HEK293 (cell line): Measurements from ENCODE around the gene NDUFA3.
A peak's percentile ranks its signal among the peaks of the same experiment; 100 is the strongest.

Experiments used
- CTCF ChIP-seq: fragments of 450-650 bp; formaldehyde crosslinking; IDR thresholded peaks from 2 replicates; pipeline ENCODE4 v1.5.1; 2016; ENCODE audit warnings: missing biosample characterization, missing genetic modification characterization
- HIC1 ChIP-seq: fragments of 450-650 bp; formaldehyde crosslinking; IDR thresholded peaks from 2 replicates; pipeline ENCODE4 v1.5.1; 2016; ENCODE audit warnings: missing biosample characterization, missing genetic modification characterization
- KLF1 ChIP-seq: fragments of 450-650 bp; formaldehyde crosslinking; IDR thresholded peaks from 2 replicates; pipeline ENCODE4 v1.5.1; 2016; ENCODE audit warnings: missing biosample characterization, missing genetic modification characterization
- KLF10 ChIP-seq: fragments of 450-650 bp; IDR thresholded peaks from 2 replicates; pipeline ENCODE4 v1.5.1; 2018; ENCODE audit warnings: missing biosample characterization, mild to moderate bottlenecking, missing genetic modification characterization
- KLF7 ChIP-seq: fragments of 450-650 bp; formaldehyde crosslinking; IDR thresholded peaks from 2 replicates; pipeline ENCODE4 v1.5.1; 2016; ENCODE audit warnings: missing biosample characterization, missing genetic modification characterization, borderline replicate concordance
- KLF9 ChIP-seq: fragments of 450-650 bp; formaldehyde crosslinking; IDR thresholded peaks from 2 replicates; pipeline ENCODE4 v1.5.1; 2016; ENCODE audit warnings: missing biosample characterization, missing genetic modification characterization, low read depth
- OVOL3 ChIP-seq: fragments of 450-650 bp; formaldehyde crosslinking; IDR thresholded peaks from 2 replicates; pipeline ENCODE4 v1.5.1; 2016; ENCODE audit warnings: missing biosample characterization, missing genetic modification characterization
- PATZ1 ChIP-seq: fragments of 450-650 bp; formaldehyde crosslinking; IDR thresholded peaks from 2 replicates; pipeline ENCODE4 v1.5.1; 2016; ENCODE audit warnings: missing biosample characterization, missing genetic modification characterization
- PRDM1 ChIP-seq: fragments of 450-650 bp; formaldehyde crosslinking; IDR thresholded peaks from 2 replicates; pipeline ENCODE4; 2016; ENCODE audit warnings: missing biosample characterization, missing genetic modification characterization
- SCRT1 ChIP-seq: fragments of 450-650 bp; formaldehyde crosslinking; IDR thresholded peaks from 2 replicates; pipeline ENCODE4 v1.5.1; 2016; ENCODE audit warnings: missing biosample characterization, missing genetic modification characterization, borderline replicate concordance
- ZBTB48 ChIP-seq: fragments of 450-650 bp; formaldehyde crosslinking; IDR thresholded peaks from 2 replicates; pipeline ENCODE4 v1.5.1; 2016; ENCODE audit warnings: missing biosample characterization, missing genetic modification characterization
- ZNF114 ChIP-seq: fragments of 450-650 bp; formaldehyde crosslinking; IDR thresholded peaks from 2 replicates; pipeline ENCODE4 v1.5.0; 2017; ENCODE audit warnings: missing biosample characterization, missing genetic modification characterization
- ZNF2 ChIP-seq: fragments of 450-650 bp; formaldehyde crosslinking; IDR thresholded peaks from 2 replicates; pipeline ENCODE4 v1.5.1; 2016; ENCODE audit warnings: missing biosample characterization, missing genetic modification characterization
- ZNF214 ChIP-seq: fragments of 450-650 bp; formaldehyde crosslinking; IDR thresholded peaks from 2 replicates; pipeline ENCODE4 v1.5.1; 2017; ENCODE audit warnings: missing biosample characterization, mild to moderate bottlenecking, missing genetic modification characterization, borderline replicate concordance
- ZNF248 ChIP-seq: fragments of 450-650 bp; formaldehyde crosslinking; IDR thresholded peaks from 2 replicates; pipeline ENCODE4 v1.5.1; 2017; ENCODE audit warnings: missing biosample characterization, missing genetic modification characterization
- ZNF26 ChIP-seq: fragments of 450-650 bp; formaldehyde crosslinking; IDR thresholded peaks from 2 replicates; pipeline ENCODE4 v1.5.1; 2016; ENCODE audit warnings: missing biosample characterization, missing genetic modification characterization
- ZNF354C ChIP-seq: fragments of 450-650 bp; formaldehyde crosslinking; IDR thresholded peaks from 2 replicates; pipeline ENCODE4 v1.5.1; 2016; ENCODE audit warnings: missing biosample characterization, missing genetic modification characterization, low read depth, borderline replicate concordance
- ZNF423 ChIP-seq: fragments of 450-650 bp; formaldehyde crosslinking; IDR thresholded peaks from 2 replicates; pipeline ENCODE4 v1.5.1; 2016; ENCODE audit warnings: missing biosample characterization, missing genetic modification characterization
- ZNF426 ChIP-seq: fragments of 450-650 bp; formaldehyde crosslinking; IDR thresholded peaks from 2 replicates; pipeline ENCODE4 v1.5.1; 2017; ENCODE audit warnings: missing biosample characterization, missing genetic modification characterization, mild to moderate bottlenecking, inconsistent platforms, moderate library complexity
- ZNF433 ChIP-seq: fragments of 450-650 bp; formaldehyde crosslinking; IDR thresholded peaks from 2 replicates; pipeline ENCODE4 v1.5.1; 2016; ENCODE audit warnings: missing biosample characterization, missing genetic modification characterization, low read depth
- ZNF488 ChIP-seq: fragments of 450-650 bp; formaldehyde crosslinking; IDR thresholded peaks from 2 replicates; pipeline ENCODE4 v1.5.1; 2016; ENCODE audit warnings: missing biosample characterization, missing genetic modification characterization
- ZNF549 ChIP-seq: fragments of 450-650 bp; IDR thresholded peaks from 2 replicates; pipeline ENCODE4 v1.5.1; 2018; ENCODE audit warnings: missing biosample characterization, missing genetic modification characterization, mild to moderate bottlenecking, inconsistent platforms, moderate library complexity
- ZNF571 ChIP-seq: fragments of 450-650 bp; formaldehyde crosslinking; IDR thresholded peaks from 2 replicates; pipeline ENCODE4 v1.5.0; 2017; ENCODE audit warnings: missing biosample characterization, missing genetic modification characterization
- ZNF585B ChIP-seq: fragments of 450-650 bp; formaldehyde crosslinking; IDR thresholded peaks from 2 replicates; pipeline ENCODE4 v1.5.1; 2016; ENCODE audit warnings: missing biosample characterization, missing genetic modification characterization
- ZNF654 ChIP-seq: fragments of 450-650 bp; formaldehyde crosslinking; IDR thresholded peaks from 2 replicates; pipeline ENCODE4 v1.5.1; 2016; ENCODE audit warnings: low read depth, missing biosample characterization, missing genetic modification characterization
- ZNF658 ChIP-seq: fragments of 450-650 bp; formaldehyde crosslinking; IDR thresholded peaks from 2 replicates; pipeline ENCODE4; 2016; ENCODE audit warnings: missing biosample characterization, missing genetic modification characterization
- ZNF660 ChIP-seq: fragments of 450-650 bp; IDR thresholded peaks from 2 replicates; pipeline ENCODE4 v1.5.1; 2018; ENCODE audit warnings: missing biosample characterization, mild to moderate bottlenecking, missing genetic modification characterization
- ZNF664 ChIP-seq: fragments of 450-650 bp; formaldehyde crosslinking; IDR thresholded peaks from 2 replicates; pipeline ENCODE4 v1.5.1; 2016; ENCODE audit warnings: missing biosample characterization, missing genetic modification characterization
- ZNF704 ChIP-seq: fragments of 450-650 bp; formaldehyde crosslinking; IDR thresholded peaks from 2 replicates; pipeline ENCODE4 v1.5.1; 2016; ENCODE audit warnings: missing biosample characterization, missing genetic modification characterization
- ZNF792 ChIP-seq: fragments of 450-650 bp; formaldehyde crosslinking; IDR thresholded peaks from 2 replicates; pipeline ENCODE4 v1.5.1; 2016; ENCODE audit warnings: missing biosample characterization, missing genetic modification characterization

The NDUFA3 gene

GRCh38 chr19:54115109-54116063, 12.7 kb downstream of the NDUFA3 start, which contains the start of the genes PRPF31 and TFPT (continued):
- TF ChIP-seq PATZ1 (tag by site-specific recombination) (peak; percentile 92), ZNF423 (no peak), ZNF26 (no peak), ZNF354C (tag by site-specific recombination) (no peak), ZNF426 (tag by site-specific recombination) (no peak), ZNF704 (tag by site-specific recombination) (no peak), OVOL3 (tag by site-specific recombination) (peak; percentile 100), ZNF248 (tag by site-specific recombination) (no peak), ZNF549 (no peak), ZNF214 (no peak), KLF9 (tag by site-specific recombination) (peak; percentile 75), KLF7 (peak; percentile 88; the same call in 1 of the 2 replicates), ZNF114 (no peak), CTCF (tag by site-specific recombination) (0 out of 2 replicates have a peak, but pooled peaks have one; percentile 42), ZNF658 (tag by site-specific recombination) (no peak), ZNF433 (tag by site-specific recombination) (no peak), KLF1 (tag by site-specific recombination) (peak; percentile 78), ZBTB48 (tag by site-specific recombination) (no peak; the same call in 1 of the 2 replicates), ZNF664 (tag by site-specific recombination) (peak; percentile 83), ZNF571 (tag by site-specific recombination) (no peak), ZNF488 (no peak), ZNF585B (tag by site-specific recombination) (no peak), SCRT1 (tag by site-specific recombination) (no peak), ZNF654 (no peak), ZNF792 (no peak), PRDM1 (tag by site-specific recombination) (no peak), ZNF660 (peak; percentile 93; the same call in 1 of the 2 replicates), HIC1 (tag by site-specific recombination) (no peak), ZNF2 (tag by site-specific recombination) (peak; percentile 97), KLF10 (tag by site-specific recombination) (0 out of 2 replicates have a peak, but pooled peaks have one; percentile 28)
